ENCODE measurements around the gene SLC44A4. TPM values are rescaled to one million over a fixed set of nuclear protein-coding genes. Genes with fewer than 3 reads are reported as not detected.
"Not testable (repeated sequence)": the region's sequence is repeated elsewhere in the genome, so short reads cannot be mapped to it uniquely, and the experiment has no call there.

The SLC44A4 gene
- total RNA-seq, 1 donor from 2014 or later: 0.32 TPM

DNA sequence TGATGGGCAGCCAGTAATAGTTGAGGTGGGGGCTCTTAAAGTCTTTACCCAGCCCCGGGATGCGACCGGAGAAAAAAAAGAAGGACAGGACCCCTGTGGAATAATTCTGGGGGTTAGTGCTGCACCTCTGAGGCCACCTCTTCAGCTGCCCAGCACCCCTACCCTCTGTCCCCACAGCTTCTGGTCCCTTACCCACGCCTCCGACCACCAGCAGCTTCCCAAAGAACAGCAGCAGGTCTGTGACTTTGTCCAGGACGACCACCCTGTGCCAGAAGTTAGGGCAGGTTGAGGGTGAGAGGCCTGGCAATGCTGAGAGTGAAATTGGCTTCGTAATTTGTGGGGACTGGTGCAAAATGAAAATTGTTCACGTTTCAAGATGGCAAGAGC, 14.0 kb downstream of the SLC44A4 start:
- no peak overlapping the region for H3K4me3 ChIP-seq
- H3K4me2 ChIP-seq: peak overlapping the region; percentile 74
- no peak for TF ChIP-seq EZH2phosphoT487 (IDR thresholded peaks at IDR 0.05)
- TF ChIP-seq EZH2 (IDR thresholded peaks at IDR 0.05): no peak
- TF ChIP-seq, protein P1, sequence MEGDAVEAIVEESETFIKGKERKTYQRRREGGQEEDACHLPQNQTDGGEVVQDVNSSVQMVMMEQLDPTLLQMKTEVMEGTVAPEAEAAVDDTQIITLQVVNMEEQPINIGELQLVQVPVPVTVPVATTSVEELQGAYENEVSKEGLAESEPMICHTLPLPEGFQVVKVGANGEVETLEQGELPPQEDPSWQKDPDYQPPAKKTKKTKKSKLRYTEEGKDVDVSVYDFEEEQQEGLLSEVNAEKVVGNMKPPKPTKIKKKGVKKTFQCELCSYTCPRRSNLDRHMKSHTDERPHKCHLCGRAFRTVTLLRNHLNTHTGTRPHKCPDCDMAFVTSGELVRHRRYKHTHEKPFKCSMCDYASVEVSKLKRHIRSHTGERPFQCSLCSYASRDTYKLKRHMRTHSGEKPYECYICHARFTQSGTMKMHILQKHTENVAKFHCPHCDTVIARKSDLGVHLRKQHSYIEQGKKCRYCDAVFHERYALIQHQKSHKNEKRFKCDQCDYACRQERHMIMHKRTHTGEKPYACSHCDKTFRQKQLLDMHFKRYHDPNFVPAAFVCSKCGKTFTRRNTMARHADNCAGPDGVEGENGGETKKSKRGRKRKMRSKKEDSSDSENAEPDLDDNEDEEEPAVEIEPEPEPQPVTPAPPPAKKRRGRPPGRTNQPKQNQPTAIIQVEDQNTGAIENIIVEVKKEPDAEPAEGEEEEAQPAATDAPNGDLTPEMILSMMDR (IDR thresholded peaks at IDR 0.05): no peak
- peaks cover 28% of the 10 kb centered on the region for H3F3A ChIP-seq (ENCODE audit: low read depth)
- Mint-ChIP-seq H3K36me3 (peaks cover 3% of the 10 kb centered on the region), H3K4me1 (peaks cover 42% of the 10 kb centered on the region), H3K27ac (peak overlapping the region; percentile 34), H3K27me3 (ENCODE audit: insufficient read depth, low read depth) (peaks cover 10% of the 10 kb centered on the region), H3K4me3 (peak overlapping the region; percentile 98), H3K9me3 (no peaks in the 10 kb centered on the region)
- peaks cover 6% of the 10 kb centered on the region for H3K79me2 ChIP-seq (ENCODE audit: low read depth)
- H3K36me3 ChIP-seq: no peaks in the 10 kb centered on the region
- no peaks in the 10 kb centered on the region for H3K27me3 ChIP-seq
- no peaks in the 10 kb centered on the region for H3K4me1 ChIP-seq
- no peaks in the 10 kb centered on the region for H3K9me3 ChIP-seq (ENCODE audit: low read depth)
- no peak overlapping the region for H3K9ac ChIP-seq
- H3K27ac ChIP-seq: no peak overlapping the region
- H2AFZ ChIP-seq (replicated peaks): no peak overlapping the region
- no peaks in the 10 kb centered on the region for H4K20me1 ChIP-seq (ENCODE audit: low read depth)
- no peak for DNase-seq (ENCODE audit: low spot score)

DNA sequence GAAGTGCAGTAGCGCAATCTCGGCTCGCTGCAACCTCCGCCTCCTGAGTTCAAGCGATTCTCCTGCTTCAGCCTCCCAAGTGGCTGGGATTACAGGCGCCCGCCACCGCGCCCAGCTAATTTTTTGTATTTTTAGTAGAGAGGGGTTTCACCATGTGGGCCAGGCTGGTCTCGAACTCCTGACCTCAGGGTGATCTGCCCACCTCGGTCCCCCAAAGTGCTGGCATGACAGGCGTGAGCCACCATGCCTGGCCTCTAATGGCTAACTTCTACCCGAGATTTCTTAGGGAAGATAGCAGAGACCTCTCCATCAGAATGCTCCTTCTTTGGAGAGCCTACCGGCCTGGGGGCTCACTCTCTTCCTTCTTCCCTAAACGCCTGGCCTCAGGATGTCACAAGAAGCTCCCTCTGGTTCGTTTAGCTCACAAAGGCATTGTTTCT, 14.7 kb downstream of the SLC44A4 start:
- Histone ChIP-seq H3K4me2 (peak overlapping the region; percentile 74), H2AFZ (replicated peaks) (peak overlapping the region; percentile 69), H3K4me3 (peak overlapping the region; percentile 75), H3F3A (ENCODE audit: low read depth) (peaks cover 28% of the 10 kb centered on the region), H3K27ac (peak overlapping the region; percentile 84)
- H3K9ac ChIP-seq; H3K36me3 Mint-ChIP-seq; H3K9me3 ChIP-seq (ENCODE audit: low read depth); H3K9me3 Mint-ChIP-seq; H3K4me1 ChIP-seq; H3K79me2 ChIP-seq (ENCODE audit: low read depth); H3K36me3 ChIP-seq; H3K27me3 ChIP-seq; H4K20me1 ChIP-seq (ENCODE audit: low read depth); DNase-seq (ENCODE audit: low spot score): not testable (repeated sequence)
- Mint-ChIP-seq H3K4me3 (peak overlapping the region; percentile 98), H3K27ac (peak overlapping the region; percentile 61), H3K4me1 (peaks cover 39% of the 10 kb centered on the region), H3K27me3 (ENCODE audit: insufficient read depth, low read depth) (peaks cover 10% of the 10 kb centered on the region)

DNA sequence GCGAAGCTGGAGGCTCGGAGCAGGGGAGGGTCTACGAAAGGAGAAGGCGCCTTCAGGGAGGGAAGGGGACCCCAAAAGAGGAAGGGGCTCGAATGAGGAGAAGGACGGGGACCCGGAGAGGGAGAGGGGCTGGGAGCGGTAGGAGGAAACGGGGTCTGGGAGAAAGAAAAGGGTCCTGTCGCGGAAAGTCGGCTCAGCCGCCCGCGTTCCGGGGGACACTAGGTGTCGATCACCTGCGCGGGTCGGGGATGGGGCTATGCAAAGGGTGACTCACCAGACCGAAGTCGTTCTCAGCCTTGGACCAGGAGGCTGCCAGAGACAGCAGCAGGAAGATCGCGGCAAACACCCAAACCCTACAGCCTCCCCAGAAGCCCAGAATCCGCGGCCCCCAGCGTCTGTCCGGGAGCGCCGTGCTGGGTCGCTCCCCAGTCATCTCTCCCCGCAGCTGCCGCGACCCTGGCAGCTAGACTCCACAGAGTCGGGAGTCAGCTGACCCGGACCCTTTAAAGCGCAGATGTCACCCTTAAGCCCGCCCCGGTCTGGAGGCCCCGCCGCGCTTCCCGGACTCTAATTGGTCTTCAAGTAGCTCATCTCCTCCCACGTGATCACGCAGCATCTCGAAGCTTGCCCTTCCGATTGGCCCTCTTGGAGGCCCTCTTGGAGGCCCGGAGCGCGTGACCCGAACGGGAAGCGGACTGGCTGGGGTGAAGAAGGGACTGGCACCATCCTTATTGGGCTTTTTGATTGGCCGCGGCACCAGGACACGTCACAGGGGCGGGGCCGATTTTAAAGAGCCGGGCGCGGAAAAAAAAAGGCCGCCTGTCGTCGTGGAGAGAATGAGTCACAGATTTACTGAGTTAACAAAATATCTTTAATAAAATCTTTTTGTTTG, 16.2 kb downstream of the SLC44A4 start, which contains the start of gene NEU1:
TSS of gene NEU1 (minus strand) at position 478 of the 892 bp plus-strand sequence. CDS start at position 433, 45 bp downstream.
- H4K20me1 ChIP-seq (ENCODE audit: low read depth): no peaks in the 10 kb centered on the region
- peak within 1 kb of the TSS; percentile 69 for H2AFZ ChIP-seq (replicated peaks)
- H3K4me1 ChIP-seq: no peaks in the 10 kb centered on the region
- peak within 1 kb of the TSS; percentile 86 for H3K4me2 ChIP-seq
- peak within 1 kb of the TSS; percentile 28 for H3K9ac ChIP-seq
- no peaks in the 10 kb centered on the region for H3K9me3 ChIP-seq (ENCODE audit: low read depth)
- peaks cover 6% of the 10 kb centered on the region for H3K79me2 ChIP-seq (ENCODE audit: low read depth)
- H3K27ac ChIP-seq: peak within 1 kb of the TSS; percentile 84
- H3K27me3 ChIP-seq: no peaks in the 10 kb centered on the region
- no peaks in the 10 kb centered on the region for H3K9me3 Mint-ChIP-seq
- DNase-seq (ENCODE audit: low spot score): peak; percentile 100
- peaks cover 8% of the 10 kb centered on the region for H3K27me3 Mint-ChIP-seq (ENCODE audit: insufficient read depth, low read depth)
- peaks cover 3% of the 10 kb centered on the region for H3K36me3 Mint-ChIP-seq
- TF ChIP-seq, protein P1 (IDR thresholded peaks at IDR 0.05): no peak
- no peak for TF ChIP-seq EZH2 (IDR thresholded peaks at IDR 0.05)
- no peak for TF ChIP-seq EZH2phosphoT487 (IDR thresholded peaks at IDR 0.05)
- H3K4me1 Mint-ChIP-seq: peaks cover 32% of the 10 kb centered on the region
- peak within 1 kb of the TSS; percentile 98 for H3K4me3 Mint-ChIP-seq
- H3K27ac Mint-ChIP-seq: peak within 1 kb of the TSS; percentile 61
- H3K36me3 ChIP-seq: no peaks in the 10 kb centered on the region
- H3F3A ChIP-seq (ENCODE audit: low read depth): peaks cover 26% of the 10 kb centered on the region
- H3K4me3 ChIP-seq: peak within 1 kb of the TSS; percentile 75

DNA sequence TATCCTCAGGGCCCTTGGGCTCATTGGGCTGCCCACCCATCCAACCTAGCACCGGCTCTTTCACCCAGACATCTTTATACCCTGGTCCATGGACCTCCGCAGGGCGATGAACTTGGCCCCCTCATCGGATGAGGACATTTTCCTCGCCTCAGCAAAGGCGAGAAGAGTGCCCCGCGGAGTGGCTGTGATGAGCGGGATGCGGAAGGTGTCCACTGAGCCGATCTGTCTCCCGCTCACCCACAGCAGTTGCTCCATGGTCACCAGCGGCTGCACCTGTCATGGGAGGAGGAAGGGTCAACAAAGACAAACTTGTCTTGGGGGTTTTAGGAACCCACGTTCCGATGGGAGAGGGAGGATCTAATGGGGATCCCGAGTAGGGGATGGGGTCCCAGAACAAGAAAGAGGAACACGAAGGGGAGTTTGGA, 16.9 kb downstream of the SLC44A4 start:
- Mint-ChIP-seq H3K9me3 (no peaks in the 10 kb centered on the region), H3K36me3 (peaks cover 4% of the 10 kb centered on the region)

More for the DNA sequence above, 16.9 kb downstream of the SLC44A4 start:
- no peaks in the 10 kb centered on the region for H4K20me1 ChIP-seq (ENCODE audit: low read depth)
- DNase-seq (ENCODE audit: low spot score): no peak
- H3K9me3 ChIP-seq (ENCODE audit: low read depth): no peaks in the 10 kb centered on the region
- no peaks in the 10 kb centered on the region for H3K27me3 ChIP-seq
- H3K4me2 ChIP-seq: peak overlapping the region; percentile 86
- peaks cover 6% of the 10 kb centered on the region for H3K79me2 ChIP-seq (ENCODE audit: low read depth)
- no peak overlapping the region for H3K27ac ChIP-seq
- peaks cover 26% of the 10 kb centered on the region for H3F3A ChIP-seq (ENCODE audit: low read depth)
- H3K4me1 ChIP-seq: no peaks in the 10 kb centered on the region
- Mint-ChIP-seq H3K4me1 (peaks cover 32% of the 10 kb centered on the region), H3K27ac (no peak overlapping the region), H3K4me3 (peak overlapping the region; percentile 98), H3K27me3 (ENCODE audit: insufficient read depth, low read depth) (peaks cover 8% of the 10 kb centered on the region)
- H2AFZ ChIP-seq (replicated peaks): no peak overlapping the region
- no peaks in the 10 kb centered on the region for H3K36me3 ChIP-seq
- peak overlapping the region; percentile 75 for H3K4me3 ChIP-seq
- peak overlapping the region; percentile 28 for H3K9ac ChIP-seq
- TF ChIP-seq EZH2phosphoT487 (IDR thresholded peaks at IDR 0.05) (no peak), EZH2 (IDR thresholded peaks at IDR 0.05) (no peak)
- TF ChIP-seq, protein P1 (IDR thresholded peaks at IDR 0.05): no peak
